Transverse colon (tissue), 4 donors: ENCODE data around the gene TXLNG.

ENCODE experiments used
- POLR2A ChIP-seq: fragments of 450-650 bp; IDR thresholded peaks from one replicate; pipeline ENCODE4 v1.6.1; 2016; ENCODE audit warnings: antibody characterized with exemption, mild to moderate bottlenecking, moderate library complexity
- POLR2AphosphoS5 ChIP-seq, 3 donors: sonication (generic); formaldehyde crosslinking; IDR thresholded peaks; one replicate each; pipeline ENCODE4 v1.6.1; 2016; ENCODE audit warnings: antibody characterized with exemption in 3 of 3
- TF ChIP-seq, protein P1 (sequence below), 5 experiments: fragments of 200-600 bp in 3 of 5; fragments of 450-650 bp in 2 of 5; sonication (generic) in 3 of 5; IDR thresholded peaks; 1 replicate in 2 of 5; 2 replicates in 3 of 5; pipeline ENCODE4 v1.5.1; 2016 to 2017; ENCODE audit warnings: antibody characterized with exemption in 5 of 5, inconsistent platforms in 3 of 5, mild to moderate bottlenecking in 2 of 5, moderate library complexity in 1 of 5

DNA sequence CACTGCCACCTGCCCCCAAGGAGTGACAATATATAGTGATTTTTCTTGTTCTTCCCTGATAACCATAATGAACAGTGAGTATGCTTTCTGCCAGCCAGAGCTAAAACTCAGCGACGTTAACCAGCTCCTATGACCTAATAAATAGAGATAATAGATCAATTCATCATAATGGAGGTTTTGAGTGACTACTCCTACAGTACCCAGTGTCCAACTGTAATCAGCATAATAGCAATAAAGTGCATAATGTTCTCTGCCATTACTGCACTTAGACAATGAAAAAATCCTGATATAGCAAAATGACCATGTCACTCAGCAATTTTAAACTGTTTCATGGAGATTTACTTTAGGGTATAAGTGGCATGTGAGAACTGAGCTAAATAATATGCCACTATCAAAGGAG is 20.7 kb upstream of the TXLNG start:
- TF ChIP-seq, protein P1, sequence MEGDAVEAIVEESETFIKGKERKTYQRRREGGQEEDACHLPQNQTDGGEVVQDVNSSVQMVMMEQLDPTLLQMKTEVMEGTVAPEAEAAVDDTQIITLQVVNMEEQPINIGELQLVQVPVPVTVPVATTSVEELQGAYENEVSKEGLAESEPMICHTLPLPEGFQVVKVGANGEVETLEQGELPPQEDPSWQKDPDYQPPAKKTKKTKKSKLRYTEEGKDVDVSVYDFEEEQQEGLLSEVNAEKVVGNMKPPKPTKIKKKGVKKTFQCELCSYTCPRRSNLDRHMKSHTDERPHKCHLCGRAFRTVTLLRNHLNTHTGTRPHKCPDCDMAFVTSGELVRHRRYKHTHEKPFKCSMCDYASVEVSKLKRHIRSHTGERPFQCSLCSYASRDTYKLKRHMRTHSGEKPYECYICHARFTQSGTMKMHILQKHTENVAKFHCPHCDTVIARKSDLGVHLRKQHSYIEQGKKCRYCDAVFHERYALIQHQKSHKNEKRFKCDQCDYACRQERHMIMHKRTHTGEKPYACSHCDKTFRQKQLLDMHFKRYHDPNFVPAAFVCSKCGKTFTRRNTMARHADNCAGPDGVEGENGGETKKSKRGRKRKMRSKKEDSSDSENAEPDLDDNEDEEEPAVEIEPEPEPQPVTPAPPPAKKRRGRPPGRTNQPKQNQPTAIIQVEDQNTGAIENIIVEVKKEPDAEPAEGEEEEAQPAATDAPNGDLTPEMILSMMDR (IDR thresholded peaks at IDR 0.05) = no peak
- TF ChIP-seq POLR2AphosphoS5 (IDR thresholded peaks at IDR 0.05) (no peak), POLR2A (no peak)
